Measurements from ENCODE around the gene ERBB4.
"Not testable (repeated sequence)": the region's sequence is repeated elsewhere in the genome, so short reads cannot be mapped to it uniquely, and the experiment has no call there.

Gene ERBB4

GRCh38 chr2:212145121-212145520 is 393.5 kb downstream of the ERBB4 start:
- no peak for DNase-seq (ENCODE audit: low read depth)

GRCh38 chr2:212142631-212143030 is 396.0 kb downstream of the ERBB4 start:
- no peak for DNase-seq (ENCODE audit: low read depth)

- no peak for DNase-seq (ENCODE audit: low read depth)
These were observed 397.1 kb downstream of the ERBB4 start for GRCh38 chr2:212141499-212141898.

- no peak for DNase-seq (ENCODE audit: low read depth)
These were observed 402.3 kb downstream of the ERBB4 start for GRCh38 chr2:212136216-212136795.

GRCh38 chr2:212135739-212136138 is 402.9 kb downstream of the ERBB4 start:
- no peak for DNase-seq (ENCODE audit: low read depth)

- no peak for DNase-seq (ENCODE audit: low read depth)
These were observed 405.3 kb downstream of the ERBB4 start for GRCh38 chr2:212133337-212133736.

GRCh38 chr2:212124598-212124997 is 414.0 kb downstream of the ERBB4 start:
- DNase-seq (ENCODE audit: low read depth): no peak

- no peak for DNase-seq (ENCODE audit: low read depth)
These were observed 419.0 kb downstream of the ERBB4 start for GRCh38 chr2:212119591-212119990.

- no peak for DNase-seq (ENCODE audit: low read depth)
These were observed 420.7 kb downstream of the ERBB4 start for GRCh38 chr2:212117926-212118325.

- DNase-seq (ENCODE audit: low read depth): no peak
These were observed 424.1 kb downstream of the ERBB4 start for GRCh38 chr2:212114489-212114888.

GRCh38 chr2:212112401-212112800 is 426.2 kb downstream of the ERBB4 start:
- DNase-seq (ENCODE audit: low read depth): no peak

GRCh38 chr2:212109792-212110680 is 428.6 kb downstream of the ERBB4 start:
- no peak for DNase-seq (ENCODE audit: low read depth)

GRCh38 chr2:212109217-212109616 is 429.4 kb downstream of the ERBB4 start:
- DNase-seq (ENCODE audit: low read depth): no peak

GRCh38 chr2:212107989-212108388 is 430.6 kb downstream of the ERBB4 start:
- DNase-seq (ENCODE audit: low read depth): no peak

GRCh38 chr2:212107014-212107413 is 431.6 kb downstream of the ERBB4 start:
- no peak for DNase-seq (ENCODE audit: low read depth)

- not testable (repeated sequence) for DNase-seq (ENCODE audit: low read depth)
These were observed 432.1 kb downstream of the ERBB4 start for GRCh38 chr2:212106536-212106935.

GRCh38 chr2:212099658-212100057 is 438.9 kb downstream of the ERBB4 start:
- no peak for DNase-seq (ENCODE audit: low read depth)

- no peak for DNase-seq (ENCODE audit: low read depth)
These were observed 439.6 kb downstream of the ERBB4 start for GRCh38 chr2:212098966-212099365.

- no peak for DNase-seq (ENCODE audit: low read depth)
These were observed 441.6 kb downstream of the ERBB4 start for GRCh38 chr2:212097001-212097400.

GRCh38 chr2:212089873-212090272 is 448.7 kb downstream of the ERBB4 start:
- DNase-seq (ENCODE audit: low read depth): no peak

- DNase-seq (ENCODE audit: low read depth): no peak
These were observed 450.2 kb downstream of the ERBB4 start for GRCh38 chr2:212088353-212088752.

- DNase-seq (ENCODE audit: low read depth): no peak
These were observed 455.1 kb downstream of the ERBB4 start for GRCh38 chr2:212083492-212083891.

GRCh38 chr2:212078103-212078502 is 460.5 kb downstream of the ERBB4 start:
- DNase-seq (ENCODE audit: low read depth): no peak

GRCh38 chr2:212076456-212076855 is 462.1 kb downstream of the ERBB4 start:
- DNase-seq (ENCODE audit: low read depth): no peak

All from stimulated activated CD8-positive, alpha-beta memory T cell treated with anti-CD3 and anti-CD28 coated beads, Interleukin-7, amount 100 ng/mL, for 24 hours (primary cell).